ENCODE data around the gene ZNF493.

The ZNF493 gene

GRCh38 chr19:21398851-21399250 is 1.9 kb downstream of the ZNF493 start:
- no peak for DNase-seq (ENCODE audit: low spot score)
- in situ Hi-C loops (cut with MboI; ENCODE audit: low sequenced_read_pairs, unreplicated experiment) = no loop called here
- TF ChIP-seq, protein P1, sequence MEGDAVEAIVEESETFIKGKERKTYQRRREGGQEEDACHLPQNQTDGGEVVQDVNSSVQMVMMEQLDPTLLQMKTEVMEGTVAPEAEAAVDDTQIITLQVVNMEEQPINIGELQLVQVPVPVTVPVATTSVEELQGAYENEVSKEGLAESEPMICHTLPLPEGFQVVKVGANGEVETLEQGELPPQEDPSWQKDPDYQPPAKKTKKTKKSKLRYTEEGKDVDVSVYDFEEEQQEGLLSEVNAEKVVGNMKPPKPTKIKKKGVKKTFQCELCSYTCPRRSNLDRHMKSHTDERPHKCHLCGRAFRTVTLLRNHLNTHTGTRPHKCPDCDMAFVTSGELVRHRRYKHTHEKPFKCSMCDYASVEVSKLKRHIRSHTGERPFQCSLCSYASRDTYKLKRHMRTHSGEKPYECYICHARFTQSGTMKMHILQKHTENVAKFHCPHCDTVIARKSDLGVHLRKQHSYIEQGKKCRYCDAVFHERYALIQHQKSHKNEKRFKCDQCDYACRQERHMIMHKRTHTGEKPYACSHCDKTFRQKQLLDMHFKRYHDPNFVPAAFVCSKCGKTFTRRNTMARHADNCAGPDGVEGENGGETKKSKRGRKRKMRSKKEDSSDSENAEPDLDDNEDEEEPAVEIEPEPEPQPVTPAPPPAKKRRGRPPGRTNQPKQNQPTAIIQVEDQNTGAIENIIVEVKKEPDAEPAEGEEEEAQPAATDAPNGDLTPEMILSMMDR (IDR thresholded peaks at IDR 0.05; ENCODE audit: borderline replicate concordance, control extremely low read depth, extremely low read depth, insufficient read depth, missing control alignments) = no peak

- TF ChIP-seq, protein P1 (IDR thresholded peaks at IDR 0.05; ENCODE audit: borderline replicate concordance, control extremely low read depth, extremely low read depth, insufficient read depth, missing control alignments) = no peak
- DNase-seq (ENCODE audit: low spot score) = no peak
- in situ Hi-C loops (cut with MboI; ENCODE audit: low sequenced_read_pairs, unreplicated experiment) = no loop called here
Measured at GRCh38 chr19:21402303-21402985, 5.5 kb downstream of the ZNF493 start.

DNA sequence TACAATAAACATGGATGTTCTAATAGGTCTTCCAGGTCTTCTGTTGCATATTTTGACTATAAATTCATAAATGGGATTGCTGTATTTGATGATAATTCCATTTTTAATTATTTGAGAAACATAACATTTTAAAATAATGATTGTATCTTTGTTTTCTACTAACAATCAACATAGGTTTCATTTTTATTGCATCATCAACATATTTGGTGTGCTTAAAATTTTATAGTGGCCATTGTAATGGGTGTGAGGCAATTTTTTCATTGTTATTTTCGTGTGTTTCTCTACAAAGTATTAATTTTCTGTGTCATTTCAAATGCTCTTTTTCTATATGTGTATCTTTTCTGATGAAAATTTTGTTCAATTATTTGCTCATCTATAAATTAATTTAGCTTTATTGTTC is 13.2 kb downstream of the ZNF493 start:
- in situ Hi-C loops (cut with MboI; ENCODE audit: low sequenced_read_pairs, unreplicated experiment) = no loop called here
- TF ChIP-seq, protein P1 (IDR thresholded peaks at IDR 0.05; ENCODE audit: borderline replicate concordance, control extremely low read depth, extremely low read depth, insufficient read depth, missing control alignments) = no peak
- no peak for DNase-seq (ENCODE audit: low spot score)

DNA sequence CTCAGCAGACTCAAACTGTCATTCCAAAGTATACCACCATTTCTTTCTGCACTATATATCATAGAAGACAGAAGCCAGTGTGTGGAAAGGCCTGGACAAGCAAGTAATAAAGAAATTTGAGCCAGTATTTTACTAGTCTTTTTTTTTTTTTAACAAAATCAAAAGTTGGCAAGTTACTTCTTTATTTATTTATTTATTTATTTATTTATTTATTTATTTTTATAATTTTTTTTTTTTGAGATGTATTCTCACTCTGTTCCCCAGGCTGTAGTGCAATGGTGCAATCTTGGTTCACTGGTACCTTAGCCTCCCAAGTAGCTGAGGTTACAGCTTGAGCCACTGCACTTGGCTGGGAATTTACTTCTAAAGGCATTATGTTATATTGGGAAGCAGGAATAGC is 25.3 kb downstream of the ZNF493 start:
- TF ChIP-seq, protein P1 (IDR thresholded peaks at IDR 0.05; ENCODE audit: borderline replicate concordance, control extremely low read depth, extremely low read depth, insufficient read depth, missing control alignments) = no peak
- DNase-seq (ENCODE audit: low spot score) = no peak
- in situ Hi-C loops (cut with MboI; ENCODE audit: low sequenced_read_pairs, unreplicated experiment) = no loop called here

DNA sequence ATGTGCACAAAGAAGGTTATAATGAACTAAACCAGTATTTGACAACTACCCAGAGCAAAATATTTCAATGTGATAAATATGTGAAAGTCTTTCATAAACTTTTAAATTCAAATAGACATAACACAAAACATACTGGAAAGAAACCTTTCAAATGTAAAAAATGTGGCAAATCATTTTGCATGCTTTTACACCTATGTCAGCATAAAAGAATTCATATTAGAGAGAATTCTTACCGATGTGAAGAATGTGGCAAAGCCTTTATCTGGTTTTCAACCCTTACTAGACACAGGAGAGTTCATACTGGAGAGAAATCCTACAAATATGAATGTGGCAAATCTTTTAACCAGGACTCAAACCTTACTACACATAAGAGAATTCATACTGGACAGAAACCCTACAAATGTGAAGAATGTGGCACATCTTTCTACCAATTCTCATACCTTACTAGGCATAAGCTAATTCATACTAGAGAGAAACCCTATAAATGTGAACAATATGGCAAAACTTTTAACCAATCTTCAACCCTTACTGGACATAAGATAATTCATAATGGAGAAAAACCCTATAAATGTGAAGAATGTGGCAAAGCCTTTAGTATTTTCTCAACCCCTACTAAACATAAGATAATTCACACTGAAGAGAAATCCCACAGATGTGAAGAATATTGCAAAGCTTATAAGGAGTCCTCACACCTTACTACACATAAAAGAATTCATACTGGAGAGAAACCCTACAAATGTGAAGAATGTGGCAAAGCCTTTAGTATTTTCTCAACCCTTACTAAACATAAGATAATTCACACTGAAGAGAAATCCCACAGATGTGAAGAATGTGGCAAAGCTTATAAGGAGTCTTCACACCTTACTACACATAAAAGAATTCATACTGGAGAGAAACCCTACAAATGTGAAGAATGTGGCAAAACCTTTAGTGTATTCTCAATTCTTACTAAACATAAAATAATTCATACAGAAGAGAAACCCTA is 26.4 kb downstream of the ZNF493 start:
- no peak for DNase-seq (ENCODE audit: low spot score)
- TF ChIP-seq, protein P1 (IDR thresholded peaks at IDR 0.05; ENCODE audit: borderline replicate concordance, control extremely low read depth, extremely low read depth, insufficient read depth, missing control alignments) = no peak
- in situ Hi-C loops (cut with MboI; ENCODE audit: low sequenced_read_pairs, unreplicated experiment) = no loop called here

DNA sequence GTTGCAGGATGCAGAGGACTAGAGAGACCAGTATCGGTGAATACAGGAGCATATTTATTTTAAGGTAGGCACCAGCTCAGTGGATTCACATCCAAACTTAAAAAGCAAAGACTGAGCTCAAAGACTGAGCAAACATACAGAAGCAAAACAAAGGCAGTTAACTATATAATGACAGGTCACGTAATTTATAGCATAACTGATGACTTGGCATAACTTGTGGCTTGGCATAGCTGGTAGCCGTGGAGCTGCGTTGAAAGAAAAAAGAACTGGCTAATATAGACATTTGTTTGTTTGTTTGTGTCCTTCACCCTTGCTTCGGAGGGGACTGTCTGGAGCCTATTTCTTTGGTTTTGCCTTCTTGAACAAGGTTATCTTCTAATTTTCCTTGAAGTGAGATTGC is 33.7 kb downstream of the ZNF493 start:
- no peak for DNase-seq (ENCODE audit: low spot score)
- TF ChIP-seq, protein P1 (IDR thresholded peaks at IDR 0.05; ENCODE audit: borderline replicate concordance, control extremely low read depth, extremely low read depth, insufficient read depth, missing control alignments) = no peak
- in situ Hi-C loops (cut with MboI; ENCODE audit: low sequenced_read_pairs, unreplicated experiment) = no loop called here
